ENCODE measurements around the gene PARVB.

DNA sequence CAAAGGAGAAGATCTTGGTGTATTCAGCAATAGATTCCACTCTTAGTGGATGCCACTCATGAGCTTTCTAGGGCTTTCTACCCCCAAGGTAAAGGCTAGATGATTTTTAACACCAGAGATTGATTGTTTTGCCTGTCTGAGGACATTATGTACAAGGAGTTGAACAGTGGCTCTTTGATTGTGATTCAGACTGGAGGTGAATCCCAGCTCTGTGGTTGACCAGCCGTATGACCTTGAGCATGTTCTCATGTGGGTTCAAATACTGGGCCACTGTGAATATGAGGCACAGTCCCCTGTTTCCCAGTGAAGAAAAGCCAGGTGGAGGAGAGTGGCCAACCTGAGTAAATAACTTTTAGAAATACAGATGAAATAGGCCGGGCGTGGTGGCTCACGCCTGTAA is 24.0 kb upstream of the PARVB start:
- TF ChIP-seq EZH2 (IDR thresholded peaks at IDR 0.05; ENCODE audit: borderline replicate concordance) = no peak
- TF ChIP-seq, protein P1, sequence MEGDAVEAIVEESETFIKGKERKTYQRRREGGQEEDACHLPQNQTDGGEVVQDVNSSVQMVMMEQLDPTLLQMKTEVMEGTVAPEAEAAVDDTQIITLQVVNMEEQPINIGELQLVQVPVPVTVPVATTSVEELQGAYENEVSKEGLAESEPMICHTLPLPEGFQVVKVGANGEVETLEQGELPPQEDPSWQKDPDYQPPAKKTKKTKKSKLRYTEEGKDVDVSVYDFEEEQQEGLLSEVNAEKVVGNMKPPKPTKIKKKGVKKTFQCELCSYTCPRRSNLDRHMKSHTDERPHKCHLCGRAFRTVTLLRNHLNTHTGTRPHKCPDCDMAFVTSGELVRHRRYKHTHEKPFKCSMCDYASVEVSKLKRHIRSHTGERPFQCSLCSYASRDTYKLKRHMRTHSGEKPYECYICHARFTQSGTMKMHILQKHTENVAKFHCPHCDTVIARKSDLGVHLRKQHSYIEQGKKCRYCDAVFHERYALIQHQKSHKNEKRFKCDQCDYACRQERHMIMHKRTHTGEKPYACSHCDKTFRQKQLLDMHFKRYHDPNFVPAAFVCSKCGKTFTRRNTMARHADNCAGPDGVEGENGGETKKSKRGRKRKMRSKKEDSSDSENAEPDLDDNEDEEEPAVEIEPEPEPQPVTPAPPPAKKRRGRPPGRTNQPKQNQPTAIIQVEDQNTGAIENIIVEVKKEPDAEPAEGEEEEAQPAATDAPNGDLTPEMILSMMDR (IDR thresholded peaks at IDR 0.05; ENCODE audit: poor library complexity) = no peak
